Measurements from ENCODE around the gene SLC44A1.

SLC44A1 gene

DNA sequence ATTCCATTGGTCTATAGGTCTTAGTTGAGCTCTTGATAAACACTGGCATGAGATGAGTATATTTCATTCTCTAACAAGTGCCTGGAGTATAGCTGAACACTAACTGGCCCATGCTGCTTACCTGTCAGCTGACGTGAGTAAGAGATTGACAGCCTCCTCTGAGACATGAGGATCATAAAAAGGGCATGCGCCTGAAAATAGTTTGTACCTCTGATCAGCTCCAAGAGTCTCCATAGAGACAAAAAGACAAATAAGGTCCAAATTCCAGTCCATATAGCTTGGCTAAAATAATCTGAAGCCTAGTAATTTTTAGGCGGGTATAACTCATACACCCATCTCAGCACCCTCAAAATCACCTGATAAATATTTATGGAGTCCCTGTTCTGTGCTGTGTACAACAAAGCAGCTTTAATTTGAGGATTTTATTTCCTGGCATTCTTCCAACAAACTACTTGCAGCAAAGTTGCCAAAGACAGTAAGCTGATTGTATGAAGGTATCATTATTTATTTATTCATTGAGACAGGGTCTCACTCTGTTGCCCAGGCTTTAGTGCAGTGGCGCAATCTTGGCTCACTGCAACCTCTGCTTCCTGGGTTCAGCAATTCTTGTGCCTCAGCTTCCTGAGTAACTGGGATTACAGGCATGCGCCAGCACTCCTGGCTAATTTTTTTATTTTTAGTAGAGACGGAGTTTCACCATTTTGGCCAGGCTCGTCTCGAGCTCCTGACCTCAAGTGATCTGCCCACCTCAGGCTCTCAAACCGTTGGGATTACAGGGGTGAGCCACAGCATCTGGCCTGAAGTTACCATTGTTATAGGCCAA is 187.2 kb downstream of the SLC44A1 start:
- DNase-seq (ENCODE audit: low read depth): no peak

DNA sequence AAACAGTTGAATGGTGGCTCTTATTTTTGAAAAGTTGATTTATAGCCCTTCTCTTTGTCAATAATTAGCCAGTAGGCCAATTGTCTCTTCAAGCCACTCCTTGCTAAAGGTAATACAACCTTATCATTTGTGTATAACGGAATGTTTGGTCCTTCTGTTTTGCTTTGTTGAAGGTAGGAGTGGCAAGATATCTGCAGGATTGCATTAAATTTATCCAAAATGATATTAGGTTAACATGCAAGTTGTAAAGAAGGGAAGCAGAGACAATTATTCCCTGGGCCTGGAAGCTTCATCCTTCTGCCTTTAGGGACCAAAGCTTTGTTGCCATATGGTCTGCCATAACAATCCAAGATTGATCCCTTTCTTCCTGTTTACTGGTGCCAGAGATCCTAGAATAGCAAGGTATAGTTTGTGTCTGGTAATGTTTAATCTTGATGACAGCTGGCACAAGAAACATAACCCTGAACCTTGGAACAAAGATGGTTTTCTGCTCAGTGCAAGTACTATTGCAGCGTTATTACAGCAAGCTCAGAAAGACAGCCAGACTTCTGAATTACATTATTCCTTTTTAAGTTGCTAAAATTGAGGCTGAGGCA is 187.9 kb downstream of the SLC44A1 start:
- no peak for DNase-seq (ENCODE audit: low read depth)

DNA sequence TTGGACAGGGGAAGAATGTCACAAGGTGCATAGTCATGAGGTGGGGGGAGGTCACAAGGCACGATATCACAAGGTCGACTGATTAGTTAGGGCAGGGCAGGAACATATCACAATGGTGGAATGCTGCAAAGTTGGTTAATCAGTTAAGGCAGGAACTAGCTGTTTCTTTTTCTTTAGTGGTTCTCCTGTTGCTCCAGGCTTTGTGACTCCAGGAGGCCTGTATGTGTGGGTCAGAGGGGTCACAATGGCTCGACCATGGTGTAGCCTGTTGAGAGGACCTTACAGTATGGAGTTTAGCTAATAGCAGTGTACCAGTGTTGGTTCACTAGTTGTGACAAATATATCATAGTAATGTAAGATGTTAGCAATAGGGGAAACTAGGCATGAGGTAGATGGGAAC is 191.0 kb downstream of the SLC44A1 start:
- no peak for DNase-seq (ENCODE audit: low read depth)

DNA sequence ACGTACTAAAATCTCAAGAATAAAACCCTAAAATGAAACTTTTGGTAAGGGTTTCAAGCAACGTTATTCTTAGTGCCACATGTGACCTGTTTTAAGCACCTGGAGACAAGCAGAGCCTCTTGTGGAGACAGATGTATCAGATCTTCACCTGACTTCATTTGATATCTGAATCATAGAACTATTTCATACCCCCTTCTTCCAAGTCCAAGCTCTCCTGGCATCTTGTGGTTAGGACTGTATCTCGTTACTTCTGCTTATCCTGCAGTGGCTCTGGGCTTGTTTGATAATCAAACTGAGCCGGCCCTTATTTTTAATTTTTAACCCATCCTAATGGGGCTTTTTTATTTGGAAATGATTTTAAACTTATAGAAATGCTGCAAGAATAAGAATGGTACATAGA is 192.3 kb downstream of the SLC44A1 start:
- no peak for DNase-seq (ENCODE audit: low read depth)

DNA sequence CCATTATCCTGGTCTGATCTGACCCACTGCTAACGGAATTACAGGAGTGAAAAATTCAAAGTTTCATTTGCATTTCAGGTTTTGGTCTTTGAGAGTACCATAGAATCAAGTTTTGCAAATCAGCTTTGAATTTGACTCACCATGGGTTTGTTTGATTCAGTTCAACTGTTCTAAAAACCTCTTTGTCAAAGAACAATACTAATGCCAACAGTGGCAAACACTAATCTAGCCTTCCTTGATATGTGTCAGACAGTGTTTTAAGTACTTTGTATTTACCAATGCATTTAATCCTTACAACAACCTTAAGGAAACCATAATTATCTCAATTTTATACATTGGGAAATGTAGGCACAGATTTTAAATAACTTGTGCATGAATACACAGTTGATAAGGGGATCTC is 193.3 kb downstream of the SLC44A1 start:
- DNase-seq (ENCODE audit: low read depth): no peak

DNA sequence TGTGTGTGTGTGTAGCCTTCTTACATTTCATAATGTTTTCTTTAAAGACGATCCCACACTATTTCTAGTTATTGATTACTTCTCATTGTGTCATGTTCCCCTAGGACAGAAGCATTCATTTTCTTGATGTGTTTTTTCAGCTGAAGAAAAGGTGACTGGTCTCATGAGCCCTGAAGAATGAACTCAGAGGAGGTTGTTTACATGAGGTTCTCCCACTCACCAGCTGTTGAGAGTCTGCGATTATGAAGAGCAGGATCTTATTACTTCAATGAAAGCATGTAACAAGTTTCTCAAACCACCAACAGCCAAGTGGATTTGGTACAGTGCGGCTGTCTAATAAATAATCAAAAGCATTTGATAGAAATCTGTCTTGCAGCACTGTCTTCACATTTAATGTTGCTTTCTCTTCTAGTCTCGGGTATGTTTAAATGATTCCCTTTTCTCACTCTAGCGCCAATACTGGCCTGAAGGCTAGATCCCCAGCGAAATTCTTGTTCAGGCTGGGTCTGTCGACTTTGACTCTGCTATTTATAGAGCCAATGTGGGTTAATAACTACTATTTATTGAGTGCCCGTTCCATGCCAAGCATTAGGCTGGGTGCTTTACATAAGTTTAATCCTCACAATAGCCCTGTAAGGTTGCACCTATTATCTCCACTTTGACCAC is 193.8 kb downstream of the SLC44A1 start:
- no peak for DNase-seq (ENCODE audit: low read depth)

DNA sequence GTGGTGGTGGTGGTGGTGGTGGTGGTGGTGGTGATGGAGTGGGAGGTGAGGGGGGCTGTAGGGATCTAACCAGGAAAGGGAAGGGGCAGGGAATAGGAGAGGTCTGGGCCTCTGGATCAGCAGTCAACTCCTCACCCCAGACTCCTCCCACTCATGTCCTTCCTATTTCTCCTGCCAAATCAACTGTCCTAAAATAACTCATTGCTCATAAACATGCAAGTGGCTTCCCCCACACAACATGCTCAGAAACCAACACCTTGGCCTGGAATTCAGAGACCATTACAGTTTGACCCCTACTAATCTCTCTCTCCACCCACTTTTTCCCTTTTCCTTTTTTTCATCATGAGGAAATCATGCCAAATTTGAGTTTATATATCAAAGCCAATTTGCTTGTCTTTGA is 195.0 kb downstream of the SLC44A1 start:
- DNase-seq (ENCODE audit: low read depth): no peak

DNA sequence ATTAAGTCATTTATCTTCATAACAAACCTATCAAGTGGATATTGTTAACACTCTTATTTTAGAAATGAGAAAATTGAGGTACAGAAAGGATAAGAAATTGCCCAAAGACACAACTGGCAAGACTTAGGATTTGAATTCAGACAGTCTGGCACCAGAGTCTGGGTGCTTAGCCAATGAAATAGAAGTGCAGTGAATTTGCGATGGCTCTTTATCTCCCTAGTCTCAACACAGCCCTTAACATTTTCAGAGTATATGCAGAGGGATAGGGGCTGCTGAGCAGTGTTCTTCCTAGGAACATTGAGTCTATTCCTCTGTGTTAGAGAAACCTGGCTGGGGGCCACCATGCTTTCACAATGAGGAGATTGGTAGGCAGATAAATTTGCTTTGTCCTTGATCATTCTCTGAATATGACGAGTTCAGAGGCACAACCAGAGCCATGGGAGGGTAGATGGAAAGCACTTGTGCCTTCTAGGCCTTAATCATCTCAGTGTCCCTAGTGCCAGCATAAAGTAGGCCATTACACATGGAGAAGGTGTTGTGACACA is 197.2 kb downstream of the SLC44A1 start:
- no peak for DNase-seq (ENCODE audit: low read depth)

DNA sequence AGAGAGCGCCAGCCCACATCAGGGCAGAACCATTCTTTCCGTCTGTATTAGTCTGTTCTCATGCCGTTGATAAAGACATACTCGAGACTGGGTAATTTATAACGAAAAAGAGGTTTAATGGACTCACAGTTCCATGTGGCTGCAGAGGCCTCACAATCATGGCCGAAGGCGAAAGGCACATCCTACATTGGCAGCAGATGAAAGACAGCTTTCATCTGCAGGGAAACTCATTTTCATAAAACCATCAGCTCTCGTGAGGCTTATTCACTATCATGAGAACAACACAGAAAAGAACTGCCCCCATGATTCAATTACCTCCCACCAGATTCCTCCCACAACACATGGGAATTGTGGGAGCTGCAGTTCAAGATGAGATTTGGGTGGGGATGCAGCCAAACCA is 198.7 kb downstream of the SLC44A1 start:
- DNase-seq (ENCODE audit: low read depth): no peak

DNA sequence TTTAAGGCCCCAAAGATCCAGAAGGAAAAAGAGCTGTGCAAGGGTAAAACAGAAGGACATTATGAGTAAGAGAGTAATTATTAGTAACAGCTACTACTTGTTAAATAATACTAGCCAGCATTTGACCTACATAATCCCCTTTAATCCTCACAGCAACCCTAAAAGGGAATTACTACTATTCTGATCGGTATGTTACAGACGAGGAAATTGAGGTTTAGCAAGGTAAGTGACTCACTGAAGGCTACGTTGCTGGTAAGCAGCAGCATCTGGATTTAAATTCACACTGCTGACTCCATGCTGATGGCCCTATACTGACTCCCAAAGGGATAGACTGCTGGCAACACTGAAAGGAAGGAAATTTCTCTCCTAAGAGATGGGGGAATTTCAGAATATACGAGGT is 199.7 kb downstream of the SLC44A1 start:
- DNase-seq (ENCODE audit: low read depth): no peak

DNA sequence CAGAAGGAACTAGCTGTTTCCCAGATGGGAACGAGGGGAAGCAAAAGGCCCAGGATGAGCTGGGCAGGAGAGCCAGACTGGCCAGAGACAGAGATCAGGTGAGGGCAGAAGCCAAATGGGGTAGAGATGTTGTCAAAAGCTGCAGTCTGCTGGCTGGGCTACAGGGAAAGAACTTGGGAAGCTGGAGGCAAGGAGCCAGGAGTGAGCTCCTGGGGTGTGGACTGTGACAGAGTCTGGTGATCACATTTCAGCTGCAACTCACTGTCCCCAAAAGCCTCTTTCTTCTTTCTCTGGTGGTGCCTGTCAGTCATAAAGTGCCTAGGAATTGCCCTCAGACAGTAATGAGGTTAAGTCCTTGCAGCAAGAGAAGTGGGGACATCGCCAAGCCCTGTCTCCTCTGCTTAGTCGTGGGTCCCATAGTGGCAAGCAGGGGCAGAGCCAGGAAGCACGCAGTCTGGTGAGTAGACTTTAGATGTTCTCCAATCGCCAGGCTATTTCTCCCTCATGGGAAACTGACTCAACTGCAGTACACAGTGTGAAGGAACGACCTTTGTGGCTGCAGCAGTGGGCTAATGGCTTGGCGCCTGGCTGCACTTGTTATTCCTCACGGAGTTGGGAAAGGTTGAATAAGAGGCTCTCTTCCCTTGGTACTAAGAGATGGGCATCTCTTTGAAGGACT is 200.9 kb downstream of the SLC44A1 start:
- no peak for DNase-seq (ENCODE audit: low read depth)

DNA sequence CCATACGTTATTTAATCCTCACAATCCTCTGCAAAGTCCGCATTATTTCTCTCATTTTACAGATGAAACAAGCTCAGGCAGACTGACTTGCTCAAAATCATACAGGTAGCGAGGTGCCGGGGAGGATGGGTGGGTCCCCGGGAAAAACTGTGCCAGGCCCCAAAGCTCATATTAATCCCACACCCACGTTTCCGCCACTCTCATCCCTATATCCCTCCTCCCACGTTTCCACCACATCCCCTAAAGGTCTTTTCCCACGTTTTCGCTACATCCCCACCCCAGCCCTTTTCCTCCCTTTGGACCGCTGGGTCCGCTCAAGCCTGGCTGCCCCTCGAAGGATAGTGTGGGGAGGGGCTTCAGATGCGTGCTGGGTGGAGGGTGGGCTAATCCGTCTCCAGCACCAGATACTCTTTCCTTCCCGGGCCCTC is 202.9 kb downstream of the SLC44A1 start:
- DNase-seq (ENCODE audit: low read depth): no peak

DNA sequence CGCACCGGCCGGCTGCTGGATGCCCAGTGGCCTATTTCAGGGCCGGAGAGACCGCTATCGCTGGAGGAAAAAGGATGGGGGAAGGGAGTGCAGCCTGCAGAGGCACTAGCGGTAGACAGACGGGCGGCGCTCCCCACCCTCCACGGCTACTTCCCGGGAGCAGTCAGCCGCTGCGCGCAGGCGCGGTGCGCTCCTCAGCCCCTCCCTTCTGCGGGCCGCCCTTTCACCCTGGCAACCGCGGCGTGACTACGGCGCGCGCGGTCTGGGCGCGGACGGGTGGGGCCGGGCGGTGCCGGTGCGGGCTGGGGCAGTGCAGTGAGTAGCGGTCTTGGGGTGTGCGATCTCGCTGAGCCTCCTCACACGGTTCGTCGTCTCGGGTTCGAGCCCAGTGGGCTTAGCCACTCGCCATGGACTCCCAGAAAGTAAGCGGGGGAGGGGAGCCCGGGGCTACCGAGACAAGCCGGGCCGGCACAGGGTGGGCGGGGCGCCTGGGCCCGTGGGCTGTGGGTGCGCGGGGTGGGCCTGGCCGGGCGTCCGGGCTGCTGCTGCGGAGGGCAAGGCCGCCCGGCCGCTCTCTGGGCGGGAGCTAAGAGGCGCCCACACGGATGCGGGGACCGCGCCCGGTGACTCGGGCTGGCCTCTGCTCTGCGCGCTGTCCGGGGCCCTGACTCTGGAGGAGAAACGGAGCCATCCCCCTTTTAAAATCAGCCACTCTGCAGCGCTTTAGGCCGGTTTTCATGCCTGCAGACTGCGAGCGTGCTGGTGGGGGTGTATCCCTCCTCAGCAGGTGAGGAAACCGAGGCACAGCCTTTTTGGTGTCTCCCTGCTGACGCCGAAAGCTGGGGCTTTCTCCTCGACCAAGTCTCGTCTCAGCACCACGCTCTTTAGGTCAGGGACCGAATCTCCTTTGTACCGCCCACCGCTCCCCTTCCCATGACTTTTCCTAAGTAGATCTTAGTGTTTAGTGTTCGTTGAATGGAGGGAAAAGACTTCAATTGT is 203.7 kb downstream of the SLC44A1 start, which contains the start of gene FSD1L:
Gene FSD1L (plus strand): TSS at position 221 of the 999 bp plus-strand sequence. CDS start 187 bp downstream, at position 408.
- DNase-seq (ENCODE audit: low read depth): no peak

DNA sequence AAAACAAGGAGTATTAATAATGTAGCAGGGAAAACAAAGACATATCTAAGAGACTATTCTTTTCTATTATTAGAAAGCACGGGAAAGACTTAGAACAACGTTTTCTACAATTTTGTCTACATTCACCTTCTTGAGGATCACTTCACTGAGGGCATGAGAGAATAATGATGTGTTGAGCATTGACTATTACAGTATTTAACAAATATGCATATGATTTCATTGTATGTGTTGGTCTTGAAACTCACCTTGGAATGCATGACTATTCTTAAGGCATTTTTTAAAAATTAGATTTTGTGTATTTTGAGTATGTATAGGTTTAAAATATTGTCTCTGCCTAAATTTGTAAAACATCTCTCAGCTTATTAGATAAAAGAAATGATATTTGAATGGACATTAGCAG is 204.6 kb downstream of the SLC44A1 start:
- no peak for DNase-seq (ENCODE audit: low read depth)

DNA sequence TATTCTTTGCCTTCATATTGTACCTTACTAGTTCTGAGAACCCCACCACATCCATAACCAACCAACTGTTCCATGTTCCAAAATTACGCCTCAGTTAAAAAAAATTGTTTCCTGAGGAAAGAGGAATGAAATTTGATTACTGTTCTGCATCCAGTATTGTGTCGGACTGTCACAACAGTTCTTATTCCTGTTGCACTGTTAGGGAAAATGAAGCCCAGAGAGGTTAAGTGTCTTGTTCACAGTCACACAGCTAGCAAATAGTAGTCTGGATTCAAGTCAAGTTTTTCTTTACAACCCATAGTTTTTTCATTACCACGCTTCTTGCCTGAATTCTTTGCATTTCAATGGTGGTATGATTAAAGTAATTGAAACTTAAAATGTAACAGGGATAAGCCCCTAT is 207.7 kb downstream of the SLC44A1 start:
- DNase-seq (ENCODE audit: low read depth): no peak

DNA sequence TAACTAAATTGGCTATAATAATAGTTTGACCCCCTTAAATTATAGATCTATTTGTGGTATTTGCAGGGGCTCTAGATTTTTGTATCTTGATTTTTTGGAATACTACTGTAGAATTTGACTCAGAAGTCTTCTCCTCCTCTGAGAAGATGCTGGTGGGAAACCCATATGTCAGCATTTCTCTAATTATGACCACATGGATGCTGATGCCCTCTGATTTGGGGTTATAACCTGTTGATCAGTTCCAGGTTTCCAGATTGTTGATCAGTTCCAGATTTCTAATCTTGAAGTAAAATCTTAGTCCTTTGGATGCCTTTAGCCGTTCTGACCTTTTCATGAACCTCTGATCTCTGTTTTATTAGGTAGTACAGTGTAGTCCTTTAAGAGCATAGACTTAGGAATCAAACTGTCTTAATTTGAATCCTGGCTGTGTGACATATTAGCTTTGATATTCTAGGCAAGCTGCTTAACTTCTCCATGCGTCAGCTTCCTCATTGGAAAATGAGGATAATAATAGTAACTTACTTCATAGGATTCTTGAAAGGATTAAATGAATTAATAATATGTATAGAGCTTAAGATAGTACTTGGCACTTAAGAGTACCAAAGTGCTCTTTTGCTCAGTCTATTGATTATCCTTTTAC is 211.5 kb downstream of the SLC44A1 start:
- DNase-seq (ENCODE audit: low read depth): no peak

DNA sequence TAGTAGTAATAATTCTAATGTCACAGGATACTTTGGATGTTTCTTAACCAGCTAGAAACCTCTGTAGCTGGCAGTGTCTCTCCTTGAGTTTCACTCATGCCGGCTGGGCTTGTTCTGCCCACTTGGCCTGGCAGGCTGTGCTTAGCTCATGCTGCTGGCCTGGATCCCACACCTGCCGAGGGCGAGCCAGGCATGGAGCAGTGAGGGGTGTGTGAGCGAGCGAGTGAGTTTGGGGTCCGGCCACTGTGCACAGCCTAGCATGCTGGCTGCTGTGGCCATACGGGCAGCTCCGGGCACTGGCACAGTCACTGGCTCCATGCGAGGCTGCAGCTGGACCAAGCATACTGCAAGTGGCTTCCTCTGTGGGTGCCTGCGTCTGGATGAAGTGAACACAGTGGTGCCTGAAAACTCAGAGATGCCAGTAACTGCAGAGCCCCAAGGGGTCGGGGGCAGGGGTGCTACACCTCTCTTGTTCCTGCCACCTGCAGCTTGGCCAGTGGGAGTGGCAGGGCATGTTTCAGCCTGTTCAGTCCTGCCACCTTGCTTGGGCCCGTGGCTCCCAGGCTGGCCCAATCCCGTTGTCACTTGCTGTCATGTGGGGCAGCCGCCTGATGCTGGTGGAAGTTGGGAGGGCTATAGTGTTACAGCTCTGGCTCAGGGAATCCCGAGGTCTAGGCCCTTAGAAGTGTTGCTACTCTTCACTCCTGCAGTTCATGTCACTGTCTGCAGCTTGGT is 213.3 kb downstream of the SLC44A1 start:
- DNase-seq (ENCODE audit: low read depth): no peak

DNA sequence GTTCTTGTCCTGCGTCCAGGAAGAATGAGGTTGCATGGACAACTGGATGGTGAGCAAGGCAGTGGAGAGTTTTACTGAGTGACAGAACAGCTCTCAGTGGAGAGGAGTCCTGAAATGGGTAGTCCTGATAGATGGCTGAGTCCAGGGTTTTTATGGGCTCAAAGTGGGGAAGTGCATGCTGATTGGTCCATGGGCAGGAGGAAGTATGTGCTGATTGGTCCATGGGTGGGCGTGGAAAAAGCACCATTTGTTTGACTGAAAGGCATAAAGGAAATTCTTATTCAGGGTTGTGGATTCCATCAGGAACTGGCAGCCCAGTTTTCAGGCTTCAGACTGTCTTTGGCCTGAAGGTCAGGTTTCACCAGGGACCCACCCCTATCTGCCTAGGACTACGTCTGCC is 214.0 kb downstream of the SLC44A1 start:
- DNase-seq (ENCODE audit: low read depth): no peak

DNA sequence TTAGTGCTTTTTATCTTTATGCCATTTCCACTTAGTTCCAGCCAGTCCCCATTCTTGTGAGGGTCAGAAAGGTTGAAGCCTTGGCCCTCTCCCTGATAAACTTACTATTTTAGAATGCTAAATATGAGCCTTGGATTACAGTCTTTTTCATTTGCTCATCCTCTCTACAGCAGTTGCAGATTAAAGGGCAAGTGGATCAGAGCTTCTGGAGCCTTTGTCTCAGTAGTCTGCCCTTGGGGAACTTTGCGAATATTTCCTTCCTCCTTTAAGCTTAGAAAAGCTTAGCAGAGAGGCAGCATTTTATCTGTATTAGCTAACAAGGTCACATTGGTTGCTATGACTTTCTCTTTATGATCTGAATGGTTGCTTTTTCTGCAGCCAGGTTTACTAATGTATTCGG is 214.9 kb downstream of the SLC44A1 start:
- DNase-seq (ENCODE audit: low read depth): no peak
